ENCODE results near the gene CCDC73.

DNA sequence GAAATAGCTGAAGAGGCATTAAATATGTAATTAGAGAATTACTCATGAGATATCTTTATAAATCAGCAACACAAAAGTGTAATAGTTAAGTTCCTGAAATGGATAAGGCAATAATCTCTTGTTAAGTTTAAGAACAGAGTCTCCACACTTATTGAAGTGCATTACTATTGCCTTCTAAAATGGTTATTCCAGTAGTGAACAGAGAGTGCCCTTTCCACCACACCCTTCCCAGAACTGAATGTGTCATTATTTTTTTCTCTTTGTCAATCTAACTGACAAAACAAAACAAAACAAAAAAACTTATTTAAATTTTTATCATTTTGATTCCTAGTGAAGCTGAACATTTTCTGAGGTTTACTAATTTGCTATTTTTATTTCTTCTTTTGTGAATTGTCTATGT lies 26.0 kb upstream of the CCDC73 start:
- TF ChIP-seq, protein P1, sequence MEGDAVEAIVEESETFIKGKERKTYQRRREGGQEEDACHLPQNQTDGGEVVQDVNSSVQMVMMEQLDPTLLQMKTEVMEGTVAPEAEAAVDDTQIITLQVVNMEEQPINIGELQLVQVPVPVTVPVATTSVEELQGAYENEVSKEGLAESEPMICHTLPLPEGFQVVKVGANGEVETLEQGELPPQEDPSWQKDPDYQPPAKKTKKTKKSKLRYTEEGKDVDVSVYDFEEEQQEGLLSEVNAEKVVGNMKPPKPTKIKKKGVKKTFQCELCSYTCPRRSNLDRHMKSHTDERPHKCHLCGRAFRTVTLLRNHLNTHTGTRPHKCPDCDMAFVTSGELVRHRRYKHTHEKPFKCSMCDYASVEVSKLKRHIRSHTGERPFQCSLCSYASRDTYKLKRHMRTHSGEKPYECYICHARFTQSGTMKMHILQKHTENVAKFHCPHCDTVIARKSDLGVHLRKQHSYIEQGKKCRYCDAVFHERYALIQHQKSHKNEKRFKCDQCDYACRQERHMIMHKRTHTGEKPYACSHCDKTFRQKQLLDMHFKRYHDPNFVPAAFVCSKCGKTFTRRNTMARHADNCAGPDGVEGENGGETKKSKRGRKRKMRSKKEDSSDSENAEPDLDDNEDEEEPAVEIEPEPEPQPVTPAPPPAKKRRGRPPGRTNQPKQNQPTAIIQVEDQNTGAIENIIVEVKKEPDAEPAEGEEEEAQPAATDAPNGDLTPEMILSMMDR (IDR thresholded peaks at IDR 0.05), result no peak
- TF ChIP-seq POLR2A (IDR thresholded peaks at IDR 0.05), result no peak
